ENCODE results near the gene MAGEB10.
"Not testable (repeated sequence)": the region's sequence is repeated elsewhere in the genome, so short reads cannot be mapped to it uniquely, and the experiment has no call there.

Gene MAGEB10, protein sequence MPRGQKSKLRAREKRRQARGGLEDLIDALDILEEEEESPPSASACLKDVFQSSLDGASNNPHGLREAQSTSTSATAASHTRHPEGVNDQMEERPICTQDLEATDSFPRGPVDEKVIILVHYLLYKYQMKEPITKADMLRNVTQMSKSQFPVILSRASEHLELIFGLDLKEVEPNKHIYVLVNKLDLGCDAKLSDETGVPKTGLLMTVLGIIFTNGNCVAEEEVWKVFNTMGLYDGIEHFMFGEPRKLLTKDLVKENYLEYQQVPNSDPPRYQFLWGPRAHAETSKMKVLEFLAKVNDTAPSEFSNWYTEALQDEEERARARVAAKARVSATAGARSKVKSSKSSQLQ

GRCh38 chrX:27807690-27808089, at the start of gene MAGEB10:
Gene MAGEB10 (plus strand): TSS chrX:27807990. CDS start chrX:27821307, 13,317 bp downstream.
- DNase-seq: no peak

DNA sequence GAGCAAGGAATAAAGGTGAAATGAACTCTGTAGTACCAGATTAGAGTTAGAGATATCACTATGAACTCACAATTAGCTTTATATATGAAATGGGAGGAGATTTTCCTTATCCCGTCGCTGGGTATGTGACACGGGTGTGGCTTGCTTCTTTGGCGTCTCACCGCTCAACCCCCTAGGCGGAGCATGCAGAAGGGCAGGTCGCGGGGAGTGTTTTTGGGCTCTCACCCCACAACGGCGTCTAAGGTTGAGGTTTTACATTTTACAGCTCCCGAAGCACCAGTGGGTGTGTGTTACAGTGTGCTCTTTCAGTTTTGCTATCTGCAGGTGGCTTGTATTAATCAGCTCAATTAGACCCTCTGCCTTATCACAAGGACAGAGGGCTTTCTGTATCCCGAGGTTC, 42.1 kb upstream of the MAGEB10 start:
- no peak for DNase-seq

- peak; percentile 4 for DNase-seq
Measured at GRCh38 chrX:27767387-27767786, 40.4 kb upstream of the MAGEB10 start.

DNA sequence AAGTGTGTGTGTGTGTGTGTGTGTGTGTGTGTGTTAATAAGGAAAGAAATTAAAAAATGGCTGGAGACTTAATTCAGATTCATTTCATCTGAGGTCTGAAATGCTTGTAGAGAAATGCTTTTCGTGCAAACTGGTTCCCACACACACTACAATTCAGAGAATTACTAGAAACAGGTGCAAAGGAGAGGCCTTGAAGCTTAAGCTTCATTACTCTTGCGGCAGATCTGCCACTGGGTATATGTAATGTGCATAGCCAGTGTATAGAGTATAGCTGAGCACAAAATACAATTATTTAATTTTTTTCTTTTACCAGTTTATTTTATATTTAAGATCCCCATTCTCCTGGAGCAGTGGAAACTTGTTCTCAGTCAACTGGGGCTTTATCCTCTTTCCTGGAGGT, 31.8 kb upstream of the MAGEB10 start:
- DNase-seq: no peak

GRCh38 chrX:27796640-27797257, 11.0 kb upstream of the MAGEB10 start:
- no peak for DNase-seq

DNA sequence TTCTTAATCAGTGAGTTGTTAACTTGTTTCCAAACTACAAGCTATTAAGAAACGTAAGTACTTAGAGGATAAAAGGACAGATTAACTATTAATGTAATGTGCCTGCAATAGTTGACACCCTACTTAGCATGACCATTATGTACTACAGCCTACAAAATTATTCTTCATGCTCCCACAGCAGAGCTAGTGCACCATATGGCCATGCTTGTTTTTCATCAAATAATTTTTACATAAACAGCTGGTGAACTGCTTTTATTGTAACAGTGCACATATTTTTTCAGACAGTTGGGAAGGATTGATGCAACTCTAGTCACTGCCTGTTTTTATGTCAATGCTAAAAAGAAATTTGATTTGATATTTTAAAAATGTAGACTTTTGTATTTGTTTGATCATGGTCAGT, 10.2 kb upstream of the MAGEB10 start:
- DNase-seq: no peak

DNA sequence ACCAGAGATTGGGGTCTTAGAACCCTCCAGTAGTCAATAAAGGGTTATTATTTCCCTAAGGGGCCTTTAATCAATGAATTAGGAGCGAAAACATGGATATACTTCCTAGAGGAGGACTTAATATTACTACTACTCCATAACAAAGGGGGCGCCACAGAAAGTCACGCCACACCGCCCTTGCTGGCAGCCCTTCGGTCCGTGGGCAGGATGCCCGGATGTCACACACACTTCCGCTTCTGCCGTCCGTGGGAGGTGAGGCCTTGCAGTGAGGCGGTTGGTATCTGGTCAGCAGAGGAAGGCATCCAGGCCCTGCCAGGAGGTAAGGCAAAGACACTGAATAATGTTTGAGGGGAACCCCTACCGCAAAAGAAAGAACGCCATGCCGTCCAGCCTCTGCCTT, 436 bp downstream of the MAGEB10 start:
- no peak for DNase-seq

GRCh38 chrX:27808991-27809859, 1.4 kb downstream of the MAGEB10 start:
- not testable (repeated sequence) for DNase-seq

- peak; percentile 11 for DNase-seq
Measured at GRCh38 chrX:27815209-27815608, 7.4 kb downstream of the MAGEB10 start.

DNA sequence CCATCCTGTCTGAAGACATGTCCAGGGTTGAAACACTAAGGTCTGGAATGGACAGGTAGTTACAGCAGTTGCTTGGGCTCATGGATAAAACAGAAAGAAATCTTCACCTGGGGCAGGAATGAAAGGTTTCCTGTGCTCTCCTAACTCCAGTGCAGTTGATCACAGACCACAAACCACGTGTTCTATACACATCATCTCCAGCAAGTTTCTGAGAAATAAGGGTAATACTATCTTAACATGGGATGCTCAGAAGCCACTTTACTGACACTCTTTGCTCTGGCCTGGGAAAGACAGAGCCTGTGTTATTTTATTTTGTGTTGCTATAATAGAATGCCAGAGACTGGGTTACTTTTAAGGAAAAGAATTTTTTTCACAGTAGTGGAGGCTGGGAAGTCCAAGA, 16.0 kb downstream of the MAGEB10 start:
- no peak for DNase-seq

GRCh38 chrX:27838185-27838584, 30.4 kb downstream of the MAGEB10 start:
- no peak for DNase-seq

- DNase-seq: no peak
Measured at GRCh38 chrX:27840881-27841280, 33.1 kb downstream of the MAGEB10 start.

DNA sequence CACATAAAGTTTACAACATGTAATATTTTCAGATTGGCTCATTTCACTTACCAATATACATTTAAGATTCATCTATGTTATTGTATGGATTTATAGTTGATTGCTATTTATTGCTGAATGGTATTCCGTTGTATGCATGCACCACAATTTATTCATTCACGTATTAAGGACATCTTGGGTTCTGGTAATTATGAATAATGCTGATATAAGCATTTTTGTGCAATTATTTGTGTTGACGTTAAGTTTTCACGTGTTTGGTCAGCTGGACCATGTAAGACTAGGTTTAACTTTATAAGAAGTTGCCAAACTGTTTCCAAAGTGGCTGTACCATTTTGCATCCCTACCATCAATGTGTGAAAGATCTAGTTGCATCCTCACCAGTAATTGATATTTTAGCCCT, 35.1 kb downstream of the MAGEB10 start:
- DNase-seq: no peak

- DNase-seq: no peak
Measured at GRCh38 chrX:27860337-27860736, 52.5 kb downstream of the MAGEB10 start.

GRCh38 chrX:27863809-27864208, 56.0 kb downstream of the MAGEB10 start:
- DNase-seq: no peak

Data from fibroblast of skin of right quadriceps (primary cell).